GM10266 (cell line): ENCODE results near the gene LCA5L.

ENCODE experiments used
- DNase-seq: peaks from one replicate; pipeline ENCODE4 v3.0.0; 2012; ENCODE audit errors: extremely low spot score
- CTCF ChIP-seq: IDR thresholded peaks from 2 replicates; pipeline ENCODE4 v1.5.1; 2012; ENCODE audit warnings: mild to moderate bottlenecking, low read depth; ENCODE audit not compliant: control insufficient read depth, insufficient read depth; ENCODE audit errors: missing control alignments

LCA5L gene

DNA sequence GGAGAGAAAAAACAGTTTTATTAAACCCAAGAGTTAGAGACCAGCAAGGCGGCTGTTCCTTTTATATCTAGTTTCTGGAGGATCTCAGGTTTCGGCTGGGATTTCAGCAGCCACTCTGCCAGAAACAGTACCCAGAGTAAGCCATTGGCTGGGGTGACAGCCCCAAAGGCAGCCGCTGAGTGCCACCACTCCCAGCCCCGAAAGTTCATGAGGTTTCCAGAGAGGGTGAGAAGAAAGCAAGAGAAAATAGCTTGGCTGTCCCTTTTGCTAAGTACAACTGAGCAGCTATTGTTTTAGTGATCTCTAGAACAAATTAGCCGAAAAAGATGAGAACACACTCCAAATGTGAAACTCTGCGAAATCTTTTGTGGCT lies 7.4 kb upstream of the LCA5L start:
- TF ChIP-seq CTCF = no peak
- no peak for DNase-seq

DNA sequence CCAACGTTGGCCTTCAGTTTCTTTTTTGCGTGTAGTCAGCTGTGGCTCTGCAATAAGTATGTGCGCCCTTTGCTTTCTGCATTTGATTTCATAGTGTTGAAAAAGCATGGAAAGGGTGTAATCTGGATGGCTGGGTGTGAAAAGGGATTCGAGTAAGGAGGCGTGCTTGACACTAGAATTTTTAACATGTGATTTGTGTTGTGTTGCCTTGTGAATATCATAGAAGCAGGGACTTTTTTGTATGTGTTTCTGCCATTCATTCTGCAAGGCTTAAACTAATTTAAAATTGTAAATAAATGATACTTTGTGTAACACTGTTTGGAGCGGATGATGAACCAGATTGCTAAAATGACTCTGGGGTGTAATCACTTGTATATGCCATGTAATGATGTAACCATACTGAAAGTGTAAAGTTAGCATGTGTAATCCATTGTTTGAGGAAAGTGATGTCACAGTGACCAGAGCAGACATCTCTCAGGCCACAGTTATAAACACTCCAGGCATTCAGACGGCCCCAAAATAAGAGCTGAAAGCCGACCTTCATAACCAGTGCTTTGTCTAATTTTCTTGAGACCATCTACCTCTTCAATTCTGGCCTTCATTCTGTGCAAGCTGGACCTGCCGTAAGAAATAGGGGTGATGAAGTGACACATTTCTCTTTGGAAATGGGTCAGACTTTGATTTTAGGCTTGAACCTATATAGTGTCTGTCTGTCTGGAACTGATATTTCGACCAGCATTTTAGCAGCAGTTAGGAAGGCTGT lies 6.8 kb upstream of the LCA5L start:
- DNase-seq = no peak
- no peak for TF ChIP-seq CTCF

GRCh38 chr21:39451332-39452206 lies 6.0 kb upstream of the LCA5L start, which contains the start of gene SH3BGR:
SH3BGR (plus strand) TSS chr21:39451970; CDS start chr21:39452097, 127 bp downstream.
- no peak for DNase-seq
- no peak for TF ChIP-seq CTCF

GRCh38 chr21:39447264-39447663 lies 1.7 kb upstream of the LCA5L start:
- no peak for TF ChIP-seq CTCF
- DNase-seq = no peak

- TF ChIP-seq CTCF = no peak
- no peak for DNase-seq
Observed at GRCh38 chr21:39444421-39445180, 977 bp downstream of the LCA5L start.

- peak; percentile 49 for DNase-seq
- peak; percentile 72 for TF ChIP-seq CTCF
Observed at GRCh38 chr21:39441502-39442475, 3.8 kb downstream of the LCA5L start.
